Measurements from ENCODE around the gene CALML5. TPM values are rescaled to one million over a fixed set of nuclear protein-coding genes. Genes with fewer than 3 reads are reported as not detected.

The CALML5 gene
- total RNA-seq, 1 donor from 2014 or later, result not detected

DNA sequence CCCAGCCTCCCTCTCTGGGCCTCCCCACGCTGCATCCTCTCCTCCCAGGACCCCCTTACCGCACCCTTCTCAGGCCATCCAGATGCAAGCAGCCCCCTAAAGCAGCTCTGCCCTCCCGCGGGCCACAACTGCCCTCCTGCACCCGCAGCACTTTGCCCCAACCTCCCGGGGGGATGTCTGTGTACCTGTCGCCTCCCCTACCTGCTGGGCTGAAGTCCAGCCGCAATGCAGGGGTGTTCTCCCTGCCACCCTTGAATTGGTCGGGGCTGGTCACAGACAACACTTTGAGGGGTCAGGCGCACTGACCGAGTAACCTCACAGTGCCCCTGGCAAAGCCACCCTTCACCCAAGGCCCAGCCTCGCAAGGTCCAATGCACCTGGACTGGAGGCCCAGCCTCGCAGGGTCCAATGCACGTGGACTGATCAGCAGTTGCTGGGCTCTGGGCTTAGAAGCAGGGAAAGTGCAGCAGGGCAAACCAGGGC lies 8.3 kb upstream of the CALML5 start:
- H3K27ac Mint-ChIP-seq (ENCODE audit: unreplicated experiment), result no peak overlapping the region
- no peak for TF ChIP-seq CTCF (IDR thresholded peaks at IDR 0.05)
- no peak for DNase-seq (ENCODE audit: extremely low spot score, unreplicated experiment)
- H3K9me3 Mint-ChIP-seq (ENCODE audit: unreplicated experiment), result no peaks in the 10 kb centered on the region
- H3K4me1 Mint-ChIP-seq (ENCODE audit: unreplicated experiment), result no peaks in the 10 kb centered on the region
- peaks cover 24% of the 10 kb centered on the region for H3K27me3 Mint-ChIP-seq (ENCODE audit: unreplicated experiment)
- H3K36me3 Mint-ChIP-seq (ENCODE audit: unreplicated experiment), result no peaks in the 10 kb centered on the region
- no peak overlapping the region for H3K4me3 Mint-ChIP-seq (ENCODE audit: unreplicated experiment)

DNA sequence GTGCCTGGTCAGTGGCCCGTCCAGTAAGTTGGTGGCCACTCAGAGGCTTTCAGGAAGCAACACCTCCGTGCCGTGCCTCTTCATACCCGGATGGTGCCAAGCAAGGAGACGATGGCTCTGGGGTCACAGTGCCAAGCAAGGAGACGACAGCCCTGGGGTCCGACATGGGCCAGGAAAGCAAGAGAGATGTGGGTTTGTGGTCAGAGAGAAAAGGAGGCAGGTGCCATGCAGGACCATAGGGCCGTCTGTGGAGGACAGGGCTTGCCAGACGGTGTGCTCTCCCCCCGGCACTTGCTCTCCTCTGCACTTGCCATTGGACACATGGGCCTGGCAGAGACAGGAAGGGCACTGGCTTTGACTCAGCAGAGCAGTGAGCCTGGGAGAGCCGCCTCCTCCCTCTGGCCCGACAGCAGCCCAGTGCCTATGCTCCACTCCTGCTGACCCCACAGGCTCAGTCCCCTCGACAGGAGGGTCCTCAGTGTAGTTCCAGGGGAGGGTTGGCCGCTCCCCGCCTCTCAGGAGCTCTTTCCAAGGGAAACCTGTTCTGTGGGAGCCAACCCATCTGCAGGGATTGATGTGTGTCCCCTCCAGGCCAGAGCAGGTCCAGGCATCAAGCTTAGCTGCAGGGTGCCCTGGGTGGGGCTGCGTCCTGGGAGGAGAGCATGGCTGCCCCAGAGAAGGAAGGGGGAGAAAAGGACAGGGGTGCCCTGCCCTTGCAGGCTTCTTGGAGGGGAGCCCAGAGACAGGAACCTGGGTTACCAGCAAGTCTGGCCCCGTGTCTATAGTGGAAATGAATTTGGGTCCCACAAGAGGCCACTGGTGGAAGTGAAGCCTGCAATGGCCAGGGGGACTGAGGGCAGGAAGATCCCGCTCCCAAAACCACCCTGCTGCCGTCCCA lies 7.6 kb upstream of the CALML5 start:
- Mint-ChIP-seq H3K27me3 (ENCODE audit: unreplicated experiment) (peaks cover 20% of the 10 kb centered on the region), H3K9me3 (ENCODE audit: unreplicated experiment) (no peaks in the 10 kb centered on the region), H3K36me3 (ENCODE audit: unreplicated experiment) (no peaks in the 10 kb centered on the region), H3K4me3 (ENCODE audit: unreplicated experiment) (no peak overlapping the region), H3K4me1 (ENCODE audit: unreplicated experiment) (no peaks in the 10 kb centered on the region), H3K27ac (ENCODE audit: unreplicated experiment) (no peak overlapping the region)
- TF ChIP-seq CTCF (IDR thresholded peaks at IDR 0.05), result no peak
- no peak for DNase-seq (ENCODE audit: extremely low spot score, unreplicated experiment)

DNA sequence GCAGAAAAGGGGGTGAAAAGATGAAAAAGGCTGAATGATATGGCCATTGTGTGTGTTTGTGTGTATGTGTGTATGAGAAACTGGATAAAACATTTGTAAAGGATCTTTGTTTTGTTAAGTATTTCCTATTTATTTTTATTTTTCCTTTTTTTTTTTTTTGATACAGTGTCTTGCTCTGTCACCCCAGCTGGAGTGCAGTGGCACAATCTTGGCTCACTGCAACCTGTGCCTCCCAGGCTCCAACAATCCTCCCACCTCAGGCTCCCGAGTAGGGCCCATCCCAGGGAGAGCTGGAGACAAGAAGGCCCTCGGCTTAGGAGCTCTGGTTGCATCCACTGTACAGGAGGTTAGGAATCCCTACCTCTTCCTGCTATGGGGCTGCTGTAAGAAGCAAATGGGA lies 6.9 kb upstream of the CALML5 start:
- peaks cover 26% of the 10 kb centered on the region for H3K27me3 Mint-ChIP-seq (ENCODE audit: unreplicated experiment)
- H3K4me3 Mint-ChIP-seq (ENCODE audit: unreplicated experiment), result no peak overlapping the region
- no peak overlapping the region for H3K27ac Mint-ChIP-seq (ENCODE audit: unreplicated experiment)
- H3K4me1 Mint-ChIP-seq (ENCODE audit: unreplicated experiment), result no peaks in the 10 kb centered on the region
- DNase-seq (ENCODE audit: extremely low spot score, unreplicated experiment), result no peak
- H3K9me3 Mint-ChIP-seq (ENCODE audit: unreplicated experiment), result no peaks in the 10 kb centered on the region
- H3K36me3 Mint-ChIP-seq (ENCODE audit: unreplicated experiment), result no peaks in the 10 kb centered on the region
- TF ChIP-seq CTCF (IDR thresholded peaks at IDR 0.05), result no peak

GRCh38 chr10:5504146-5505072 lies 5.0 kb upstream of the CALML5 start:
- no peak for TF ChIP-seq CTCF (IDR thresholded peaks at IDR 0.05)
- DNase-seq (ENCODE audit: extremely low spot score, unreplicated experiment), result no peak
- no peak overlapping the region for H3K27ac Mint-ChIP-seq (ENCODE audit: unreplicated experiment)
- H3K9me3 Mint-ChIP-seq (ENCODE audit: unreplicated experiment), result no peaks in the 10 kb centered on the region
- H3K4me3 Mint-ChIP-seq (ENCODE audit: unreplicated experiment), result no peak overlapping the region
- H3K4me1 Mint-ChIP-seq (ENCODE audit: unreplicated experiment), result peaks cover 1% of the 10 kb centered on the region
- peaks cover 40% of the 10 kb centered on the region for H3K27me3 Mint-ChIP-seq (ENCODE audit: unreplicated experiment)
- no peaks in the 10 kb centered on the region for H3K36me3 Mint-ChIP-seq (ENCODE audit: unreplicated experiment)

- Mint-ChIP-seq H3K27ac (ENCODE audit: unreplicated experiment) (no peak overlapping the region), H3K4me1 (ENCODE audit: unreplicated experiment) (peaks cover 2% of the 10 kb centered on the region), H3K27me3 (ENCODE audit: unreplicated experiment) (peaks cover 40% of the 10 kb centered on the region), H3K9me3 (ENCODE audit: unreplicated experiment) (no peaks in the 10 kb centered on the region), H3K36me3 (ENCODE audit: unreplicated experiment) (no peaks in the 10 kb centered on the region), H3K4me3 (ENCODE audit: unreplicated experiment) (no peak overlapping the region)
- TF ChIP-seq CTCF (IDR thresholded peaks at IDR 0.05), result no peak
- DNase-seq (ENCODE audit: extremely low spot score, unreplicated experiment), result no peak
Measured at GRCh38 chr10:5503477-5503835, 4.1 kb upstream of the CALML5 start.

Data from osteocyte (in vitro differentiated cells).